DND-41 (cell line): ENCODE results near the gene PLEKHG2.

Experiments used
- ATAC-seq: fragments of 200-7000 bp; cut with Tn5 transposase; 3 replicates; pipeline ENCODE4 v1.9.1; 2021; ENCODE audit warnings: low read depth; ENCODE audit not compliant: insufficient read depth
- DNase-seq: peaks from one replicate; pipeline ENCODE4 v3.0.0-alpha.2; 2020
- H2AFZ ChIP-seq: 2 replicates; pipeline ENCODE4 v1.6.0; 2012; ENCODE audit warnings: low read depth, low read length
- H3K27ac ChIP-seq: 2 replicates; pipeline ENCODE4 v1.5.1; 2012; ENCODE audit warnings: low read length, inconsistent platforms
- H3K27me3 ChIP-seq: fragments of 200-600 bp; sonication (generic); 2 replicates; pipeline ENCODE4 v1.6.0; 2012; ENCODE audit warnings: low read length, mild to moderate bottlenecking, inconsistent platforms; ENCODE audit not compliant: insufficient read depth, poor library complexity
- H3K36me3 ChIP-seq: 2 replicates; pipeline ENCODE4 v1.5.1; 2012; ENCODE audit warnings: low read length, inconsistent platforms; ENCODE audit not compliant: insufficient read depth
- H3K4me1 ChIP-seq: 2 replicates; pipeline ENCODE4 v1.5.1; 2012; ENCODE audit warnings: mild to moderate bottlenecking, low read length; ENCODE audit not compliant: insufficient read depth
- H3K4me2 ChIP-seq: 2 replicates; pipeline ENCODE4 v1.6.0; 2012; ENCODE audit warnings: mild to moderate bottlenecking, moderate library complexity, low read length, inconsistent platforms; ENCODE audit not compliant: insufficient read depth
- H3K4me3 ChIP-seq, 2 experiments: fragments of 200-600 bp in 1 of 2; shearing (Covaris generic) in 1 of 2; 2 replicates each; pipeline ENCODE4 v1.5.1; 2012 to 2016; ENCODE audit warnings: inconsistent platforms in 2 of 2, low read length in 2 of 2, mild to moderate bottlenecking in 2 of 2, low read depth in 1 of 2, moderate library complexity in 1 of 2
- H3K79me2 ChIP-seq: 2 replicates; pipeline ENCODE4 v1.6.0; 2012; ENCODE audit warnings: low read length, inconsistent platforms; ENCODE audit not compliant: insufficient read depth
- H3K9ac ChIP-seq: 2 replicates; pipeline ENCODE4 v1.6.0; 2012; ENCODE audit warnings: low read depth, mild to moderate bottlenecking, inconsistent platforms, low read length, moderate library complexity
- H3K9me3 ChIP-seq: 2 replicates; pipeline ENCODE4 v1.5.1; 2012; ENCODE audit warnings: low read length, moderate library complexity, mild to moderate bottlenecking, inconsistent platforms; ENCODE audit not compliant: insufficient read depth, severe bottlenecking
- H4K20me1 ChIP-seq: 2 replicates; pipeline ENCODE4 v1.6.0; 2012; ENCODE audit warnings: low read length; ENCODE audit not compliant: insufficient read depth
- EZH2 ChIP-seq: IDR thresholded peaks from 3 replicates; pipeline ENCODE4 v1.6.1; 2012; ENCODE audit warnings: borderline replicate concordance, low read depth, mild to moderate bottlenecking, moderate library complexity, low read length, inconsistent platforms; ENCODE audit not compliant: severe bottlenecking
- TF ChIP-seq, protein P1 (sequence below): IDR thresholded peaks from 2 replicates; pipeline ENCODE4 v1.5.1; 2012; ENCODE audit warnings: borderline replicate concordance, low read length, moderate library complexity, mild to moderate bottlenecking; ENCODE audit not compliant: poor library complexity, severe bottlenecking; ENCODE audit errors: extremely low read depth

Gene PLEKHG2

DNA sequence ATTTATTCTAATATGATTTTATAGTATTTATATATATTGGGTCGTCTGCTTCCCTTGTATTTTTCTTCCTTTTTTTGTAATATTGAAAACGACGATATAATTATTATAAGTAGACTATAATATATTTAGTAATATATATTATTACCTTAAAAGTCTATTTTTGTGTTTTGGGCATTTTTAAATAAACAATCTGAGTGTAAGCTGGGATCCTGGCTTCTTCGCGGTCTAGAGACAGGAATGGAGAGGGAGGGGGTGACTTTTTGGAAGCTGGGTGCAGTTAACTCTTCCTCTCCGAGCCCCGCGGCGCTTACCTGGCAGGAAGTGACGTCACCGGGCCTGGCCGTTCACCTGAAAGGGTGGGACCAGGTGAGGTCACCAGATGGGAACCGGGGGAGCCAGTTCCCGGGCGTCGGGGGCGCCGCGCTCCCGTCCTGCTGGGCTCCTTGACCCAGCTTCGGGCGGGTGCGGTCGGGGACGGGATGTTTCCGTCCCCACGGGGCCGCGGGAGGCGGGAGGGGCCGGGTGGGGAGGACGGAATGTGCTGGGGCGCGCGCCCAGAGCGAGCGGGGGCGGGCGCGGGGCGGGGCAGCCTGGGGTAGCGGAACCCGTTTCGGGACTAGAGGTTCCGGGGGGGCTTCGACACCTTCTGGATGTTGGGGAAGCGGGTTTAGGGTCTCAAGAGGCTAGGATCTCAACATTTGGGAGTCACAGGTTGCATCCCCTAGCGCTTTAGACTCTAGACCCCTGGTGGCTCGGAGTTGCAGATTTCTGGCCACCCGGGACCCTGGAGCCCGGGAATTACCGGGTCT, 3.1 kb upstream of the PLEKHG2 start:
- H3K4me3 ChIP-seq: peak overlapping the region; percentile 16 to 57; a peak in 3 of 4 replicates
- TF ChIP-seq, protein P1, sequence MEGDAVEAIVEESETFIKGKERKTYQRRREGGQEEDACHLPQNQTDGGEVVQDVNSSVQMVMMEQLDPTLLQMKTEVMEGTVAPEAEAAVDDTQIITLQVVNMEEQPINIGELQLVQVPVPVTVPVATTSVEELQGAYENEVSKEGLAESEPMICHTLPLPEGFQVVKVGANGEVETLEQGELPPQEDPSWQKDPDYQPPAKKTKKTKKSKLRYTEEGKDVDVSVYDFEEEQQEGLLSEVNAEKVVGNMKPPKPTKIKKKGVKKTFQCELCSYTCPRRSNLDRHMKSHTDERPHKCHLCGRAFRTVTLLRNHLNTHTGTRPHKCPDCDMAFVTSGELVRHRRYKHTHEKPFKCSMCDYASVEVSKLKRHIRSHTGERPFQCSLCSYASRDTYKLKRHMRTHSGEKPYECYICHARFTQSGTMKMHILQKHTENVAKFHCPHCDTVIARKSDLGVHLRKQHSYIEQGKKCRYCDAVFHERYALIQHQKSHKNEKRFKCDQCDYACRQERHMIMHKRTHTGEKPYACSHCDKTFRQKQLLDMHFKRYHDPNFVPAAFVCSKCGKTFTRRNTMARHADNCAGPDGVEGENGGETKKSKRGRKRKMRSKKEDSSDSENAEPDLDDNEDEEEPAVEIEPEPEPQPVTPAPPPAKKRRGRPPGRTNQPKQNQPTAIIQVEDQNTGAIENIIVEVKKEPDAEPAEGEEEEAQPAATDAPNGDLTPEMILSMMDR: no peak
- TF ChIP-seq EZH2: no peak
- H3K27ac ChIP-seq: peak overlapping the region; percentile 75
- H3K4me1 ChIP-seq: peaks cover 70% of the 10 kb centered on the region
- peak overlapping the region; percentile 63 for H3K4me2 ChIP-seq
- peaks cover 37% of the 10 kb centered on the region for H3K79me2 ChIP-seq
- peak overlapping the region; percentile 61 for H2AFZ ChIP-seq
- DNase-seq (peak; percentile 73), ATAC-seq (no peak)
- H3K36me3 ChIP-seq: peaks cover 15% of the 10 kb centered on the region
- peak overlapping the region; percentile 67 for H3K9ac ChIP-seq
- peaks cover 20% of the 10 kb centered on the region for H4K20me1 ChIP-seq
- no peaks in the 10 kb centered on the region for H3K27me3 ChIP-seq
- H3K9me3 ChIP-seq: no peaks in the 10 kb centered on the region

DNA sequence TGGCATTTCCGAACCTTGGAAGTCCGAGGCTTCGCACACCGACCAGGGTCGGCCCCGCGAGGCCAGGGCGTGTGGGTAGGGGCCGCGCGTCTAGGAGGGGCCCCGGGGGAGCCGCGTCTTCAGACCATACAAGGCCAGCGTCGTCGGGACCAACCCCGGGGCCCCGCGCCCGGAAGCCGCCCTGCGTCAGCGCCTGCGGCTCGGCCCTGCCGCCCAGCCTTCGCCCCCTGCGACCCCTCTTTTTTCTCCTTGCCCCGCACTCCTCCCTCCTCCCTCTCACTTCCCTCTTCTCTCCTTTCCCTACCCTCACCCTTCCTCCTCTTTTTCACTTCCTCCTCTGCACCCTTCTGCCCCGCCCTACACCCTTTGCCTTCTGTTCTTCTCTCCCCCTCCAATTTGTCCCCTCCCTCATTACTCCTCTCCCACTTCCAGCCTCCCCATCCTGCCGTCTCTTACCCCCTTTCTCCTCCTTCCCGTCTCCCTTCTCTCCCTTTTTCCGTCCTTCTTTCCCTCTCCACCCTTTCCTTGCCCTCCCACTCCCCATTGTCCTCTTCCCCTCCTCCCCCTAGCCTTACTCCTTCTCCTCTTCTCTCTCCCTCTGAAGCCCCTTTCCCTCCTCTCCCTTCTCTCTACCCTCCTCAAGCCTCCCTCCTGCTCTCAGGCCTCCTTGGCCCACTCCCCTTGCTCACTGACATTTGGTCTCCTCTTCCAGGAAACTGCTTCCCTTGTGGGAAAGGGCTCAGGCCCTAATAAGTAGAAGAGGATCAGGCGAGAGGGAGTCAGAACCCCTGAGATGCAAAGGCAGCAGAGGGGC, 2.2 kb upstream of the PLEKHG2 start:
- Histone ChIP-seq H3K4me2 (peak overlapping the region; percentile 63), H3K9ac (peak overlapping the region; percentile 67), H3K4me3 (peak overlapping the region; percentile 16 to 57; a peak in 3 of 4 replicates), H3K36me3 (peaks cover 23% of the 10 kb centered on the region), H2AFZ (peak overlapping the region; percentile 61), H4K20me1 (peaks cover 23% of the 10 kb centered on the region), H3K4me1 (peaks cover 78% of the 10 kb centered on the region), H3K9me3 (no peaks in the 10 kb centered on the region), H3K27me3 (no peaks in the 10 kb centered on the region), H3K27ac (peak overlapping the region; percentile 75), H3K79me2 (peaks cover 45% of the 10 kb centered on the region)
- ATAC-seq (peak; percentile 18), DNase-seq (peak; percentile 61)
- TF ChIP-seq EZH2: no peak
- TF ChIP-seq, protein P1: no peak

DNA sequence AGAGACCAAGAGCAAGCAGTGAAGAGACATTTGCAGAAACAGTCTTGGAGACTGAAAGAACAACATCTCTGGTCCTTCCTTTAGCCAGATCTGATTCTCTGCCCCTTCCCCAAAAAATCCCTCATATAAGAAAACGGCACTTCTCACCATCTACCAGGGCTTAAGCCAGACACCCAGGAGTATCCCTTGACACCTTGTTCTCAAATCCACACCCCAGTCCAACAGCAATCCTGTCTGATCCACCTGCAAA, 1.7 kb upstream of the PLEKHG2 start:
- peak overlapping the region; percentile 75 for H3K27ac ChIP-seq
- TF ChIP-seq, protein P1: no peak
- TF ChIP-seq EZH2: no peak
- peak overlapping the region; percentile 67; the same call in 1 of the 2 replicates for H3K9ac ChIP-seq
- ATAC-seq: no peak
- H3K4me3 ChIP-seq: peak overlapping the region in 1 of 2 experiments; percentile 57; a peak in 2 of 4 replicates
- peak overlapping the region; percentile 63 for H3K4me2 ChIP-seq
- H3K4me1 ChIP-seq: peaks cover 77% of the 10 kb centered on the region
- H4K20me1 ChIP-seq: peaks cover 23% of the 10 kb centered on the region
- no peaks in the 10 kb centered on the region for H3K27me3 ChIP-seq
- peaks cover 50% of the 10 kb centered on the region for H3K79me2 ChIP-seq
- H2AFZ ChIP-seq: 0 out of 2 replicates have a peak overlapping the region, but pooled peaks have one; percentile 61
- H3K36me3 ChIP-seq: peaks cover 28% of the 10 kb centered on the region
- no peak for DNase-seq
- H3K9me3 ChIP-seq: no peaks in the 10 kb centered on the region
